Activated naive CD8-positive, alpha-beta T cell treated with anti-CD3 and anti-CD28 coated beads for 36 hours (primary cell): ENCODE data around the gene CDCA3. TPM values are rescaled to one million over a fixed set of nuclear protein-coding genes. Genes with fewer than 3 reads are reported as not detected.
A peak's percentile ranks its signal among the peaks of the same experiment; 100 is the strongest.
"Not testable (repeated sequence)": the region's sequence is repeated elsewhere in the genome, so short reads cannot be mapped to it uniquely, and the experiment has no call there.

Experiments
- DNase-seq: peaks from one replicate; pipeline ENCODE4 v3.0.0; 2021
- H3K27ac Mint-ChIP-seq: one replicate; pipeline ENCODE4 v1.8.0; 2022; ENCODE audit warnings: mild to moderate bottlenecking, moderate library complexity, mixed read lengths
- H3K27me3 Mint-ChIP-seq: one replicate; pipeline ENCODE4 v1.8.0; 2022; ENCODE audit warnings: mild to moderate bottlenecking, mixed read lengths
- H3K36me3 Mint-ChIP-seq: one replicate; pipeline ENCODE4 v1.8.0; 2021; ENCODE audit warnings: mild to moderate bottlenecking, mixed read lengths
- H3K4me1 Mint-ChIP-seq: one replicate; pipeline ENCODE4 v1.8.0; 2021; ENCODE audit warnings: mixed read lengths
- H3K4me3 Mint-ChIP-seq: one replicate; pipeline ENCODE4 v1.8.0; 2022; ENCODE audit warnings: mild to moderate bottlenecking, moderate library complexity, mixed read lengths
- H3K9me3 Mint-ChIP-seq: one replicate; pipeline ENCODE4 v1.8.0; 2022; ENCODE audit warnings: mixed read lengths
- total RNA-seq, 2 experiments: library from RNA; stranded (reverse); gene quantifications; one replicate each; pipeline ENCODE4 v1.2.3, GENCODE V29; 2021

CDCA3 gene
- total RNA-seq: 10 to 100 TPM; 62.5 to 64.0 TPM

DNA sequence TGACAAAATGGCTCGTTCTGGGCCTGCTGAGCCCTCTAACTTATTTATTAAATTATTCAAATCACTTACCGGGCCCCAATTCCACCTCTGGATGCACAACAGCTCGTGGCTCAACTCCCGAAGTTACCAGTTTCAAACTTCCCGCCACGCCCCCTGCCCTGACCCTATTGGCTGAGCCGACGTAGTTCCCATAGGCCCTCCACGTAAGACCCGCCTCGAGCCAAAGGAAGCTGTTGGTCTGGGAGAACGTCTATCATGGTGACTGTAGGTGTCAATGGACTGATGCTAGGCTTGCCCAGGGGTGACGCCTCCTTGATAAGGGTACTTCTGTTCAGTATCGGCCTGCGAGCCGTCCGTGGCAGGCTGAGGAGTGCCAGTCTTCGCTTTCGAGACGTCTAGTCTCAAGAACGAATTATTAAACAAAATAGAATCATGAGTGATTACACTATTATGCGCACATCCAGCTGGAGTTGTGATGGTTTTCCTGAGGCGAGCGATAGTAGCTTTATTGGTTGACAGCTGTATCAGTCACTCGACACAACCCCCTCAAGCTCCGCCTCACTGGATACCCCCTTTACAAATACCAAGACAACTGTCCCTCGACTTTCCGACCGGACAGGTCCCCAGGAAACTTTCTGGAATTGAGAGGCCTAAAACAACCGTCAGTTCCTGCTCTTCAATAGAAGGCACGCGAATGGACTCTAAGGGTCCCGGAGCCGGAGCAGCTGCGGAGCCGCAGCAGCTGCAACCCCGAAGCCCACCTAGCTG, at the start of gene CDCA3:
CDCA3 (minus strand) TSS at position 134 of the 768 bp plus-strand sequence. CDS start 334 bp downstream, outside the sequence.
- Mint-ChIP-seq H3K27ac (peak within 1 kb of the TSS; percentile 95), H3K9me3 (no peaks in the 10 kb centered on the region), H3K4me1 (peaks cover 29% of the 10 kb centered on the region), H3K27me3 (no peaks in the 10 kb centered on the region), H3K36me3 (peaks cover 22% of the 10 kb centered on the region), H3K4me3 (peak within 1 kb of the TSS; percentile 97)
- DNase-seq: peak; percentile 91

DNA sequence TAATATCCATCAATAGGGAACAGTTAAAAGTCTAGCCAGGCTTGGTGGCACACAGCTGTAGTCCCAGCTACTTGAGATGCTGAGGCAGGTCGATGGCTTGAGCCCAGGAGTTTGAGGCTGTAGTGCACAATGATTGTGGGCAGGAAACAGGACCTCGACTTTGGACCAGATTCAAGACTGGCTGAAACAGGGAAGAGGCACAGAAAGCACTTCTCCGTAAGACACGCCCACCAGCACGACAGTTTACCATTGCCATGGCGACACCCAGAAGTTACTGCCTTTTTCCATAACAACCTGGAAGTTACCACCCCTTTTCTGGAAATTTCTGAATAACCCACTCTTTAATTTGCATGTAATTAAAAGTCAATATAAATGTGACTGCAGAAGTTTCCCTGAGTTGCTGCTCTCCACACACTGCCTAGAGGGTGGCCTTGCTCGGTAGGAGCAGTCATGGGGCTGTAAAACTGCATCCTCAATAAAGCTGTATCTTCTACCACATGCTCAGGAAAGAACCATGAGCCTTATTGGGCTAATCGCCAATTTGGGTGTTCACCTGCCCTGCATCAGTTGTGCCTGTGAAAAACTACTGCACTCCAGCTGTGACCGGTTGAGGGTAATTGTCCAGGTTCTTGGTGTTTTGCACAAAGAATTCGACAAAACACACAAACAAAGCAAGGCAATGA, 48.9 kb upstream of the CDCA3 start:
- DNase-seq: peak; percentile 30
- Mint-ChIP-seq H3K4me1 (peaks cover 12% of the 10 kb centered on the region), H3K27ac (no peak overlapping the region), H3K9me3 (no peaks in the 10 kb centered on the region), H3K4me3 (no peak overlapping the region), H3K27me3 (no peaks in the 10 kb centered on the region), H3K36me3 (no peaks in the 10 kb centered on the region)

DNA sequence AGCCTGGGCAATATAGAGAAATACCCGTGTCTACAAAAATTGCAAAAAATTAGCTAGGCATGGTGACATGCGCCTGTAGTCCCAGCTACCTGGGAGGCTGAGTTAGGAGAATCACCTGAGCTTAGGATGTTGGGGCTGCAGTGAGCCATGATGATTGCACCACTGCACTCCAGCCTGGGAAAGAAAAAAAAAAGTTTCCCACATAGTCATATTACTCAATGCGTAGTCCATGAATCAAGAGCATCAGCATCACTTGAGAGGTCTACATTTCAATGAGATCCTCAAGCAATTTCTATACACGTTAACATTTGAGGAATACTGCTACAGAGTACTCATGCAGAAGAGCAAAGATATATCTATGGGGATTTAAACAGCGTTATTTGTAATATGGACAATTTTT, 48.3 kb upstream of the CDCA3 start:
- no peaks in the 10 kb centered on the region for H3K27me3 Mint-ChIP-seq
- H3K27ac Mint-ChIP-seq: no peak overlapping the region
- H3K36me3 Mint-ChIP-seq: no peaks in the 10 kb centered on the region
- H3K4me1 Mint-ChIP-seq: peaks cover 12% of the 10 kb centered on the region
- no peaks in the 10 kb centered on the region for H3K9me3 Mint-ChIP-seq
- no peak overlapping the region for H3K4me3 Mint-ChIP-seq
- no peak for DNase-seq

DNA sequence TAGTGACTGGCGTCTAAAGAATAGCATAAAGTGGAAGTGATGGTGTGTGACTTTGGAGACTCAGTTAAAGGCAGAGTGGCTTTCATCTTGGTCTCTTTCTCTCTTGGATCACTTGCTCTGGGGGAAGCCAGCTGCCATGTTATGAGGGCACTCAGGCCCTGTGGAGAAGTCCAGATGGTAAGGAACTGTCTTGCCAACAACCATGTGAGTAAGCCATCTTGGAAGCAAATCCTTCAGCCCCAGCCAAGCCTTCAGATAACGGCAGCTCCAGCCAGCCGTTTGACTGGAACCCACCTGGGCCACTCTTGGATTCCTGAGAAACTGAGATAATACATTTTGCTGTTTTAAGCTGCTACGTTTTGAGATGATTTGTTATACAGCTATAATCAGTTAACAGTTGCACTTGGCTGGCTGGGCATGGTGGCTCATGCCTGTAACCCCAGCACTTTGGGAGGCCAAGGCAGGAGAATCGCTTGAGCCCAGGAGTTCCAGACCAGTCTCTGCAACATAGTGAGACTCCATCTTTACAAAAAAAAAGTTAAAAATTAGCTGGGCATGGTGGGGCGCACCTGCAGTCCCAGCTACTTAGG, 45.9 kb upstream of the CDCA3 start:
- Mint-ChIP-seq H3K27ac (no peak overlapping the region), H3K36me3 (peaks cover 1% of the 10 kb centered on the region), H3K27me3 (no peaks in the 10 kb centered on the region), H3K9me3 (no peaks in the 10 kb centered on the region), H3K4me3 (no peak overlapping the region), H3K4me1 (peaks cover 18% of the 10 kb centered on the region)
- no peak for DNase-seq

DNA sequence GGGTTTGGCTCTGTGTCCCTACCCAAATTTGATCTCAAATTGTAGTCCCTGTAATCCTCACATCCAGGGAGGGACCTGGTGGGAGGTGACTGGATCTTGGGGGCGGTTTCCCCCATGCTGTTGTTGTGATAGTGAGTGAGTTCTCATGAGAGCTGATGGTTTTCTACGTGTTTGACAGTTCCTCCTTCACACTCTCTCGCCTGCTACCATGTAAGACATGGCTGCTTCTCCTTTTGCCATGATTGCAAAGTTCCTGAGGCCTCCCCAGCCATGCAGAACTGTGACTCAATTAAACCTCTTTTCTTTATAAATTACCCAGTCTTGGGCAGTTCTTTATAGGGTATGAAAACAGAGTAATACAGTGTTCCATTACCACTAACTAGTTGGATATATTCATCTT, 43.2 kb upstream of the CDCA3 start:
- no peak for DNase-seq
- Mint-ChIP-seq H3K27ac (no peak overlapping the region), H3K4me3 (no peak overlapping the region), H3K4me1 (peaks cover 19% of the 10 kb centered on the region), H3K36me3 (peaks cover 1% of the 10 kb centered on the region), H3K27me3 (no peaks in the 10 kb centered on the region), H3K9me3 (no peaks in the 10 kb centered on the region)

DNA sequence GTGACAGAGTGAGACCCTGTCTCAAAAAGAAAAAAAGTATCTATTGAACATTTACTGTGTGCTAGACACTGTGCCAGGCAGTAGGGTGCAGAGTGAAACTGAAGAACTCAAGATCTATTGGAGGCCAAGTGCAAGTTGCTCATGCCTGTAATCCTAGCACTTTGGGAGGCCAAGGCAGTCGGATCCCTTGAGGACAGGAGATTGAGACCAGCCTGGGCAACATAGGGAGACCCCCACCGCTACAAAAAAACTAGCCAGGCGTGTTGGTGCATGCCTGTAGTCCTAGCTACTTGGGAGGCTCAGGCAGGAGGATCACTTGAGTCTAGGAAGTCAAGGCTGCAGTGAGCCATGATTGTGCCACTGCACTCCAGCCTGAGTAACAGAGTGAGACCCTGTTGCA, 41.6 kb upstream of the CDCA3 start:
- Mint-ChIP-seq H3K27ac (peak overlapping the region; percentile 38), H3K4me3 (peak overlapping the region; percentile 32), H3K4me1 (peaks cover 19% of the 10 kb centered on the region)
- not testable (repeated sequence) for H3K27me3 Mint-ChIP-seq, H3K36me3 Mint-ChIP-seq, H3K9me3 Mint-ChIP-seq, DNase-seq

DNA sequence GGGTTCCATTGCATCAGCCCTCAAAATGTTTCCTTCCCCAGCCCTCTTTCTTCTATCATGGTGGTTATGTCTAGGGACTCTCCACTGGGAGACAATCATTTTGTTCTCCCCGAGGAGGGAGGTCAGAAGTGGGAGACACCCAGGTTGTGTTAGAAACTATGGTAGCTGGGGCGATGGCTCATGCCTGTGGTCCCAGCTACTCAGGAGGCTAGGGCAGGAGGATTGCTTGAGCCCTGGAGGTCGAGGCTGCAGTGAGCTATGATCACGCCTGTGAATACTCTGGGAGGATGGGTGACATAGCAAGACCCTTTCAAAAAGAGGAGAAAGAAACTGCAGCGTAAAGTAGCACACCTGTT, 40.5 kb upstream of the CDCA3 start:
- Mint-ChIP-seq H3K27me3 (no peaks in the 10 kb centered on the region), H3K4me3 (peak overlapping the region; percentile 82), H3K4me1 (peaks cover 19% of the 10 kb centered on the region), H3K36me3 (peaks cover 1% of the 10 kb centered on the region), H3K9me3 (no peaks in the 10 kb centered on the region), H3K27ac (peak overlapping the region; percentile 90)
- no peak for DNase-seq

DNA sequence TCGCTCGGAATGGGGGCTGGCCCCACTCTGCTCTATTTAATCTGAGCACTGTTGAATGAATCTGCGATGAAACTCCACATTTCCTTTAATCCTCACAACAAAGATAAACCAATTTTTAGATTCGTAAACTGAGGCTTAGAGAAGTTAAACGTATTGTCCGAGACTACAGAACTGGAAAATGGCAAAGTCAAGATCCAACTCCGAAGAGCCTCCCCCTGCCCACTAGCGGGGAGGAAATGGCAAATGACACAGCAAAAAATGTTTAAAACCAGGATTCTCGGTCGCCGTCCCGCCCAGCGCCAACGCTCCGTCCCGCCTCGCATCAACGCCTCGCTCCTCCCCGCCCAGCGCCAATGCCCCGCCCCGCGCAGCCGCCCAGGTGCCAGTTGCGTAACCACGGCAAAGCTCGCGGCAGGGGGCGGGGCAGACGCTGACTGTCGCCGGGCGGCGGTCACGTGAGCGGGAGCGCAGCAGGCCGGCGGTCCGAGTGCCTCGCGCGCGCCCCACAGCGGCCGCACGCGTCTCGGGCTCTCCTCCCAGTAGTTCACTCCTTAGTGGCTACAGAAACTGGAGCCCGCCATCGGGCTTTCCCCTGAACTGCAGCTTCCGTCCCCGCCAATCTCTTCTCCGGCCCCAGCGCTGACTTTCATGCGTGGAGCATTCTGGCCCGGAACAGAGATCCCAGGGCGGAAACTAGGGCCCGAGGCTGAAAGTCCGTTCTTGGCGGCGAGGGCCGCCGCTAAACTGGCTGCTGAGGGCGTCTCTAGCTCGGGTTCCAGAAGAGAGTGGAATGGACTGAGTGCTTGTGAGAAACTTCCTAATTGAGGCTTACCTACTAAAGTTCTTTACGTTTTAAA, 39.9 kb upstream of the CDCA3 start:
- H3K4me3 Mint-ChIP-seq: peak overlapping the region; percentile 82
- peaks cover 1% of the 10 kb centered on the region for H3K36me3 Mint-ChIP-seq
- peak; percentile 100 for DNase-seq
- no peaks in the 10 kb centered on the region for H3K9me3 Mint-ChIP-seq
- H3K27ac Mint-ChIP-seq: peak overlapping the region; percentile 90
- H3K4me1 Mint-ChIP-seq: peaks cover 19% of the 10 kb centered on the region
- no peaks in the 10 kb centered on the region for H3K27me3 Mint-ChIP-seq

DNA sequence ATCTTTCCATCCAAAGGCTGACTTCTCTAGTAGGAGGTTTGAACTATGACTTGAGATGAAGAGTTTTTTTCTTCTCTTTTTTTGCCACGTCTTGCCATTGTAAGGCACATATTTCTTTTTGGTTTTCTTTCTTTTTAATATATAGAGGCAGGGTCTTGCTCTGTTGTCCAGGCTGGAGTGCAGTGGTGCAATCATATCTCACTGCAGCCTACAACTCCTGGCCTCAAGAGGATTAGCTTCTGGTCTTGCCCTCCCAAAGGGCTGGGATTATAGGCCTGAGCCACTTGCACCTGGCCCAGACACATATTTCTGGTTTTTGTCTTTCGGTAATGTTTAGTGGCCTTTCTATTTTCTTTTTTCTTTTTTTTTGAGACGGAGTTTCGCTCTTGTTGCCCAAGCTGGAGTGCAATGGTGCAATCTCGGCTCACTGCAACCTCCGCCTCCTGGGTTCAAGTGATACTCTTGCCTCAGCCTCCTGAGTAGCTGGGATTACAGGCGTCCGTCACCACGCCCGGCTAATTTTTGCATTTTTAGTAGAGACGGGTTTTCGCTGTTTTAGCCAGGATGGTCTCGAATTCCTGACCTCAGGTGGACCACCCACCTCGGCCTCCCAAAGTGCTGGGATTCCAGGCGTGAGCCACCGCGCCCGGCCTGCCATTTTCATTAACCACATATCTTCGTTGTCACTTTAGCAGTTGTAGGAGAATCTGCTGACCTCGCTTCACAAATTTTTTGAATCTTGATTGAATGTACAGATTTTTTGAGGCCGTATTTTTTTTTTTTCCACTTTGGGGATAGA, 38.9 kb upstream of the CDCA3 start:
- H3K36me3 Mint-ChIP-seq, DNase-seq, H3K27me3 Mint-ChIP-seq, H3K9me3 Mint-ChIP-seq: not testable (repeated sequence)
- Mint-ChIP-seq H3K4me3 (peak overlapping the region; percentile 82), H3K4me1 (peaks cover 19% of the 10 kb centered on the region), H3K27ac (peak overlapping the region; percentile 90)

DNA sequence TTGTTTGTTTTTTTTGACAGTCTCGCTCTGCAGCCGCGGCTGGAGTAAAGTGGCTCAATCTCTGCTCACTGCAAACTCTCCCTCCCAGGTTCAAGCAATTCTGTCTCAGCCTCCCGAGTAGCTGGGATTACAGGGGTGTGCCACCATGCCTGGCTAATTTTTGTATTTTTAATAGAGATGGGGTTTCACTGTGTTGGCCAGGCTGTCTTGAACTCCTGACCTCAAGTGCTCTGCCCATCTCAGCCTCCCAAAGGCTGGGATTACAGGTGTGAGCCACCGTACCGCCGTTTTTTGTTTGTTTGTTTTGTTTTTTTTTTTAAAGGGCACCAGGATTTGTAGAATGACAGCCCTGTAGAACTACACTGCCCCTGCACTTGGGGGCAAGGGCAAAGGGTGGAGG, 37.7 kb upstream of the CDCA3 start:
- not testable (repeated sequence) for H3K27ac Mint-ChIP-seq, H3K36me3 Mint-ChIP-seq, H3K9me3 Mint-ChIP-seq, H3K27me3 Mint-ChIP-seq, DNase-seq, H3K4me3 Mint-ChIP-seq
- peaks cover 19% of the 10 kb centered on the region for H3K4me1 Mint-ChIP-seq

DNA sequence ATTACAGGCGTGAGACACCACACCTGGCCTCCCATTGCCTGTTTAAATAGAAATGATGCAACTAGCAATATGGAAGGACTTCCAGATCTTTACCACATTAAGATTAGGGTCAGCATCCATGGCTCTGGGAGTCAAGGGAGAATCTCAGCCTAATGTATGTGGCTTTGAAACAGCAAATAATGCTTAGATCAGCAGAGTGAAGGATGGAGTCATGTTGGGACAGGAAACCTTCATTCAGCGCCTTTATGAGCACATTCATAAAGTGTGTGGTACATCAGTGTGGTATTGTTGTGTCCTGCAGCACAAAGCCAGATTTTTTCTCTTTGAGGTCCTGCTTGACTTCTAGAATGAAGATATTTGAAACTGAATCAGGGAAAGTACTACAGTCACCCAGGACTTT, 37.3 kb upstream of the CDCA3 start:
- no peak for DNase-seq
- H3K9me3 Mint-ChIP-seq: no peaks in the 10 kb centered on the region
- peaks cover 19% of the 10 kb centered on the region for H3K4me1 Mint-ChIP-seq
- H3K27ac Mint-ChIP-seq: no peak overlapping the region
- no peaks in the 10 kb centered on the region for H3K27me3 Mint-ChIP-seq
- peaks cover 3% of the 10 kb centered on the region for H3K36me3 Mint-ChIP-seq
- H3K4me3 Mint-ChIP-seq: no peak overlapping the region

DNA sequence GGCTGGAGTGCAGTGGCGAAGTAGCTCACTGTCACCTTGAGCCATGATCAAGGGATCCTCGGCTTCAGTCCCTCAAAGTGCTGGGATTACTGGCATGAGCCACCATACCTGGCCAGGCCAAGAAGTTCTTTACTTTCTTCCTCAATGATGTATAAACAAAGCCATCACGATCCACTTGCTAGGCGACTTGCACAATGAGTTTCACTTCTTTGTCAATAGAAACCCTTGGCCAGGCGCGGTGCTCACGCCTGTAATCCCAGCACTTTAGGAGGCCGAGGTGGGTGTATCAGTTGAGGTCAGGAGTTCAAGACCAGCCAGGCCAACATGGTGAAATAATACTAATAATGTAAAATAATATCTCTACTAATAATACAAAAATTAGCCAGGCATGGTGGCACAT, 36.4 kb upstream of the CDCA3 start:
- H3K4me3 Mint-ChIP-seq: no peak overlapping the region
- H3K36me3 Mint-ChIP-seq: peaks cover 5% of the 10 kb centered on the region
- no peak for DNase-seq
- peaks cover 16% of the 10 kb centered on the region for H3K4me1 Mint-ChIP-seq
- no peak overlapping the region for H3K27ac Mint-ChIP-seq
- no peaks in the 10 kb centered on the region for H3K9me3 Mint-ChIP-seq
- no peaks in the 10 kb centered on the region for H3K27me3 Mint-ChIP-seq

DNA sequence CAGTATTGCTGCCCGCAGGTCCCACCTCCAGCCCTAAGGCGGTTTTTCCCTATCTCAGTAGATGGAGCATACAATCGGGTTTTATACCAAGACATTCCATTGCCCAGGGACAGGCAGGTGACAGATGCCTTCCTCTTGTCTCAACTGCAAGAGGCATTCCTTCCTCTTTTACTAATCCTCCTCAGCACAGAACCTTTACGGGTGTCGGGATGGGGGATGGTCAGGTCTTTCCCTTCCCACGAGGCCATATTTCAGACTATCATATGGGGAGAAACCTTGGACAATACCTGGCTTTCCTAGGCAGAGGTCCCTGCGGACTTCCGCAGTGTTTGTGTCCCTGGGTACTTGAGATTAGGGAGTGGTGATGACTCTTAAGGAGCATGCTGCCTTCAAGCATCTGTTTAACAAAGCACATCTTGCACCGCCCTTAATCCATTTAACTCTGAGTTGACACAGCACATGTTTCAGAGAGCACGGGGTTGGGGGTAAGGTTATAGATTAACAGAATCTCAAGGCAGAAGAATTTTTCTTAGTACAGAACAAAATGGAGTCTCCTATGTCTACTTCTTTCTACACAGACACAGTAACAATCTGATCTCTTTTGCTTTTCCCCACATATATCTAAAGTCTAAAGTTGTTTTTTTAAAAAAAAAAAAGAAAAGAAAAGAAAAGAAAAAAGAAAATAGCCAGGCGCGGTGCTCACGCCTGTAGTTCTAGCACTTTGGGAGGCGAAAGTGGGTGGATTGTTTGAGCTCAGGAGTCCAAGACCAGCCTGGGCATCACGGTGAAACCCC, 35.3 kb upstream of the CDCA3 start:
- not testable (repeated sequence) for H3K27ac Mint-ChIP-seq, H3K27me3 Mint-ChIP-seq

DNA sequence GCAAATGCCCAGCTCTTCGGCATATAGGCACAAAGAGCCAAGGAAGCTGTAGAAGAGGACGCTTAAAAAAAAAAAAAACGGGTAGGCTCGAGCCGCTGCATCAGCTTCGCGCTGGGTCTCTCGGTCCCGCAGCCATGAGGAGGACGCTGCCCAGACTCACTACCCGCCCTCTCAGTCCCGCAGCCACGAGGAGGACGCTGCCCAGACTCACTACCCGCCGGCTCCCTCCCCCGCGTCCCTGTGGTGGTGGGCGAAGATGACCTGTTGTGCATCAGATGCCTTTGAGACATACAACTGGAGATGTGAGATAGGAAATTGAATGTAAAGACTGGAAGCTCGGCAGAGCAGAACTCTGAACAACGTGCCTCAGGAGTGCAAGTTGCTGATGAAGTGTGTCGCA, 33.5 kb upstream of the CDCA3 start:
- no peaks in the 10 kb centered on the region for H3K27me3 Mint-ChIP-seq
- DNase-seq: no peak
- no peak overlapping the region for H3K27ac Mint-ChIP-seq
- peaks cover 5% of the 10 kb centered on the region for H3K36me3 Mint-ChIP-seq
- H3K9me3 Mint-ChIP-seq: no peaks in the 10 kb centered on the region
- no peaks in the 10 kb centered on the region for H3K4me1 Mint-ChIP-seq
- no peak overlapping the region for H3K4me3 Mint-ChIP-seq

More for the DNA sequence above, 35.3 kb upstream of the CDCA3 start:
- H3K4me3 Mint-ChIP-seq, DNase-seq, H3K4me1 Mint-ChIP-seq, H3K9me3 Mint-ChIP-seq, H3K36me3 Mint-ChIP-seq: not testable (repeated sequence)
